Tibial artery (tissue), 4 donors: ENCODE results near the gene KAT8.

Experiments
- DNase-seq, 2 donors: peaks; one replicate each; pipeline ENCODE4 v3.0.0-alpha.2; 2019
- H3K27ac ChIP-seq, 2 donors: fragments of 200-600 bp; sonication (generic) in 1 of 2; 1 replicate in 1 of 2; 2 replicates in 1 of 2; pipeline ENCODE4 v1.5.1; 2018 to 2019; ENCODE audit warnings: mild to moderate bottlenecking in 1 of 2
- H3K27me3 ChIP-seq, 2 donors: fragments of 200-600 bp; sonication (generic) in 1 of 2; one replicate each; pipeline versions ENCODE4 v1.5.1 to v1.6.0; 2016 to 2019
- H3K36me3 ChIP-seq, 3 donors: fragments of 200-600 bp; sonication (generic) in 2 of 3; one replicate each; pipeline ENCODE4 v1.5.1; 2016 to 2019; ENCODE audit warnings: mild to moderate bottlenecking in 2 of 3
- H3K4me1 ChIP-seq, 4 donors: fragments of 200-600 bp; sonication (generic) in 2 of 4; 1 replicate in 3 of 4; 2 replicates in 1 of 4; pipeline ENCODE4 v1.5.1; 2016 to 2019
- H3K4me3 ChIP-seq, 2 donors: fragments of 200-600 bp; sonication (generic) in 1 of 2; 1 replicate in 1 of 2; 2 replicates in 1 of 2; pipeline ENCODE4 v1.5.1; 2018 to 2019; ENCODE audit warnings: mild to moderate bottlenecking in 2 of 2
- H3K9me3 ChIP-seq, 3 donors: fragments of 200-600 bp; sonication (generic) in 1 of 3; one replicate each; pipeline ENCODE4 v1.5.1; 2016 to 2019
- CTCF ChIP-seq, 2 experiments: fragments of 200-600 bp in 1 of 2; fragments of 450-650 bp in 1 of 2; IDR thresholded peaks; one replicate each; pipeline ENCODE4 v1.5.1; 2017 to 2019; ENCODE audit warnings: antibody characterized with exemption in 2 of 2, mild to moderate bottlenecking in 1 of 2, moderate library complexity in 1 of 2
- intact Hi-C: fragments of 100-400 bp; cut with DNase I; formaldehyde crosslinking; loops from one replicate; pipeline ENCODE4 v1.15.0; 2023; ENCODE audit warnings: low total_unique reads

KAT8 gene

GRCh38 chr16:31078597-31079341, 38.7 kb upstream of the KAT8 start:
- H3K27me3 ChIP-seq: no peaks in the 10 kb centered on the region
- H3K27ac ChIP-seq: no peak overlapping the region
- intact Hi-C loops: loop anchor here (10.0 kb wide), 1 partner anchor 366 kb away; the partner anchor contains the start of gene ZNF843
- no peak overlapping the region for H3K4me3 ChIP-seq
- peaks cover 0 to 26% (median 18%) of the 10 kb centered on the region in 4 donors for H3K4me1 ChIP-seq
- peaks cover 43 to 78% (median 69%) of the 10 kb centered on the region in 3 donors for H3K36me3 ChIP-seq
- DNase-seq: no peak
- TF ChIP-seq CTCF (IDR thresholded peaks at IDR 0.05): no peak
- no peaks in the 10 kb centered on the region for H3K9me3 ChIP-seq

GRCh38 chr16:31079342-31079944, 38.0 kb upstream of the KAT8 start:
- H3K27me3 ChIP-seq: no peaks in the 10 kb centered on the region
- no peaks in the 10 kb centered on the region for H3K9me3 ChIP-seq
- intact Hi-C loops: loop anchor here (10.0 kb wide), 1 partner anchor 365 kb away; the partner anchor contains the start of gene ZNF843
- no peak overlapping the region for H3K27ac ChIP-seq
- no peak overlapping the region for H3K4me3 ChIP-seq
- peaks cover 0 to 26% (median 18%) of the 10 kb centered on the region in 4 donors for H3K4me1 ChIP-seq
- TF ChIP-seq CTCF (IDR thresholded peaks at IDR 0.05): no peak
- no peak for DNase-seq
- H3K36me3 ChIP-seq: peaks cover 43 to 84% (median 76%) of the 10 kb centered on the region in 3 donors

- Histone ChIP-seq H3K4me3 (no peak overlapping the region), H3K9me3 (no peaks in the 10 kb centered on the region), H3K36me3 (peaks cover 43 to 91% (median 83%) of the 10 kb centered on the region in 3 donors), H3K27me3 (no peaks in the 10 kb centered on the region), H3K4me1 (peaks cover 0 to 23% (median 13%) of the 10 kb centered on the region in 4 donors), H3K27ac (no peak overlapping the region)
- intact Hi-C loops: no loop called here
- no peak for TF ChIP-seq CTCF (IDR thresholded peaks at IDR 0.05)
- no peak for DNase-seq
Measured at GRCh38 chr16:31080035-31080629, 37.3 kb upstream of the KAT8 start.

GRCh38 chr16:31080756-31081419, 36.6 kb upstream of the KAT8 start:
- Histone ChIP-seq H3K36me3 (peaks cover 43 to 98% (median 91%) of the 10 kb centered on the region in 3 donors), H3K27ac (no peak overlapping the region), H3K4me3 (no peak overlapping the region), H3K4me1 (peaks cover 0 to 17% (median 8%) of the 10 kb centered on the region in 4 donors), H3K9me3 (no peaks in the 10 kb centered on the region), H3K27me3 (no peaks in the 10 kb centered on the region)
- no peak for DNase-seq
- TF ChIP-seq CTCF (IDR thresholded peaks at IDR 0.05): no peak
- intact Hi-C loops: no loop called here
